Neutrophil (primary cell): Measurements from ENCODE around the gene AACS.

Experiments
- H3K27ac ChIP-seq: fragments of 200-600 bp; sonication (generic); 2 replicates; pipeline ENCODE4 v1.5.1; 2016; ENCODE audit warnings: mild to moderate bottlenecking, moderate library complexity
- H3K27me3 ChIP-seq: fragments of 200-600 bp; sonication (generic); 2 replicates; pipeline ENCODE4 v1.6.0; 2016; ENCODE audit warnings: mild to moderate bottlenecking
- H3K36me3 ChIP-seq: fragments of 200-600 bp; sonication (generic); 2 replicates; pipeline ENCODE4 v1.5.1; 2017
- H3K4me1 ChIP-seq, 2 experiments: fragments of 200-600 bp in 1 of 2; sonication (generic) in 1 of 2; 1 replicate in 1 of 2; 2 replicates in 1 of 2; pipeline versions ENCODE4 v1.5.1 to v1.6.1; 2013 to 2016; ENCODE audit warnings: low read depth in 1 of 2, low read length in 1 of 2, mild to moderate bottlenecking in 1 of 2, moderate library complexity in 1 of 2; ENCODE audit not compliant: control insufficient read depth in 1 of 2, insufficient read depth in 1 of 2
- H3K4me3 ChIP-seq, 2 experiments: fragments of 200-600 bp in 1 of 2; sonication (generic) in 1 of 2; 1 replicate in 1 of 2; 2 replicates in 1 of 2; pipeline ENCODE4 v1.5.1; 2013 to 2016; ENCODE audit warnings: low read depth in 1 of 2, low read length in 1 of 2, mild to moderate bottlenecking in 1 of 2, moderate library complexity in 1 of 2
- H3K9me3 ChIP-seq: fragments of 200-600 bp; sonication (generic); 2 replicates; pipeline ENCODE4 v1.5.1; 2016
- CTCF ChIP-seq: fragments of 200-600 bp; sonication (generic); IDR thresholded peaks from 2 replicates; pipeline ENCODE4 v1.5.1; 2016; ENCODE audit warnings: antibody characterized with exemption

Gene AACS

GRCh38 chr12:125089626-125090025 is 24.4 kb downstream of the AACS start:
- no peaks in the 10 kb centered on the region for H3K36me3 ChIP-seq
- H3K4me1 ChIP-seq = peaks cover 0 to 2% of the 10 kb centered on the region in 2 experiments
- H3K4me3 ChIP-seq = no peak overlapping the region
- no peak overlapping the region for H3K27ac ChIP-seq
- H3K9me3 ChIP-seq = no peaks in the 10 kb centered on the region
- TF ChIP-seq CTCF = no peak
- H3K27me3 ChIP-seq = no peaks in the 10 kb centered on the region

GRCh38 chr12:125090437-125090836 is 25.2 kb downstream of the AACS start:
- no peak for TF ChIP-seq CTCF
- H3K4me3 ChIP-seq = no peak overlapping the region
- H3K9me3 ChIP-seq = no peaks in the 10 kb centered on the region
- peaks cover 0 to 2% of the 10 kb centered on the region in 2 experiments for H3K4me1 ChIP-seq
- H3K27me3 ChIP-seq = no peaks in the 10 kb centered on the region
- no peak overlapping the region for H3K27ac ChIP-seq
- no peaks in the 10 kb centered on the region for H3K36me3 ChIP-seq

- no peak overlapping the region for H3K27ac ChIP-seq
- peaks cover 0 to under 1% of the 10 kb centered on the region in 2 experiments for H3K4me1 ChIP-seq
- no peaks in the 10 kb centered on the region for H3K9me3 ChIP-seq
- H3K27me3 ChIP-seq = no peaks in the 10 kb centered on the region
- no peak overlapping the region for H3K4me3 ChIP-seq
- H3K36me3 ChIP-seq = no peaks in the 10 kb centered on the region
- no peak for TF ChIP-seq CTCF
These were observed 26.2 kb downstream of the AACS start for GRCh38 chr12:125091401-125091800.

GRCh38 chr12:125092108-125092871 is 27.1 kb downstream of the AACS start:
- no peak overlapping the region for H3K4me3 ChIP-seq
- no peaks in the 10 kb centered on the region for H3K4me1 ChIP-seq
- no peaks in the 10 kb centered on the region for H3K36me3 ChIP-seq
- H3K27me3 ChIP-seq = no peaks in the 10 kb centered on the region
- no peak for TF ChIP-seq CTCF
- no peaks in the 10 kb centered on the region for H3K9me3 ChIP-seq
- H3K27ac ChIP-seq = no peak overlapping the region

GRCh38 chr12:125092872-125093680 is 27.8 kb downstream of the AACS start:
- TF ChIP-seq CTCF = no peak
- no peaks in the 10 kb centered on the region for H3K9me3 ChIP-seq
- H3K27ac ChIP-seq = no peak overlapping the region
- no peaks in the 10 kb centered on the region for H3K4me1 ChIP-seq
- no peaks in the 10 kb centered on the region for H3K27me3 ChIP-seq
- H3K4me3 ChIP-seq = no peak overlapping the region
- H3K36me3 ChIP-seq = no peaks in the 10 kb centered on the region
